ENCODE data around the gene RICTOR. TPM values are rescaled to one million over a fixed set of nuclear protein-coding genes. Genes with fewer than 3 reads are reported as not detected.

The RICTOR gene
- total RNA-seq, 2 donors from 2014 or later: 27.6 to 31.8 TPM

DNA sequence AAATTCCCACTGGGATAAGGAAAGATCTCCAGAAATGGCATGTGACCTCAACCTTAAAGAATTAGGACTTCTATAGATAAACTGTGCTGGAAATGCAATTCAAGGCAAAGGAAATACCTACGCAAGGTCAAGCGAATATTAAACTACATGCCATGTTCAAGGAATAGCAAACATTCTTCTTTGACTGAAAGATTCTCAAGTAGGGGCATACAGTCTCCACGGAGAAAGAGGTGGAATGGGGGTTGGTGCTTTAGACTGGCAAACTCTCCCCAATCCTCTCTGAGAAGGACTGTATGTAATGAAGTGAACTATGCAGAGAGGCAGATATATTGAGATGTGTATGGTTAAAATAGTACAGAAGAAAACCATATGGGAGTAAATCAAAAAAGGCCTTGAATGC lies 6.1 kb downstream of the RICTOR start:
- Mint-ChIP-seq H3K27me3 (ENCODE audit: insufficient read depth) (no peaks in the 10 kb centered on the region), H3K9me3 (peaks cover 25% of the 10 kb centered on the region), H3K4me3 (no peak overlapping the region), H3K4me1 (peaks cover 12% of the 10 kb centered on the region), H3K27ac (no peak overlapping the region), H3K36me3 (ENCODE audit: low read depth) (peaks cover 46% of the 10 kb centered on the region)
- Histone ChIP-seq H3K27me3 (ENCODE audit: control insufficient read depth, insufficient read depth, low read length, poor library complexity, severe bottlenecking) (no peaks in the 10 kb centered on the region), H3K36me3 (ENCODE audit: control insufficient read depth, insufficient read depth, low read length) (peaks cover 15% of the 10 kb centered on the region), H3K4me3 (ENCODE audit: low read length) (no peak overlapping the region), H3K9me3 (ENCODE audit: control insufficient read depth, low read length) (peaks cover 28% of the 10 kb centered on the region), H3K27ac (ENCODE audit: low read depth, low read length) (no peak overlapping the region), H3K9ac (ENCODE audit: extremely low read depth, low read length, poor library complexity, severe bottlenecking) (no peak overlapping the region), H3K4me1 (ENCODE audit: control insufficient read depth, insufficient read depth, low read length) (peaks cover 4% of the 10 kb centered on the region)
- WGBS, 2 experiments (ENCODE audit: insufficient coverage in 1 of 2, insufficient read length in 1 of 2): 94 to 96% methylated on average over 2 to 3 of the region's 3 CpGs
- TF ChIP-seq CTCF (conservative IDR thresholded peaks at IDR 0.05): no peak
- no peak for DNase-seq

DNA sequence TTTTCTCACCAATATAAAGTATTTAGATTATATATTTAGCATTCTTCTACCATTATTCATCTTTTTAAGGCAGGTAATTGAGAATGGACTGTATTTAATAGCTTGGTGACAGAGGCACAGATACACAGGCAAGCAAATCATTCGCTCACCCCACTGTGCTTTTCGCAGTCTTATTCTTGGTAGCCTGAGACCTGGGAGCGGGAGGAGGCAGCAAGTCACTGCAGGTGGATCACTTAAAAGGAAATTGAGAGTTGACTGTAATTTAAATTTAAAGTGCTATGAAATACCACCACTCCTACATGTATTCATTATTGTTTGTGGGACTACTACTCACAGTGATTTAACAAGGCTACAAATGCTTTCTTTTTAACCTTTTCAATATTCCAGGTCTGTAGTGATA lies 9.7 kb downstream of the RICTOR start:
- no peak overlapping the region for H3K4me3 ChIP-seq (ENCODE audit: low read length)
- no peaks in the 10 kb centered on the region for H3K4me1 ChIP-seq (ENCODE audit: control insufficient read depth, insufficient read depth, low read length)
- DNase-seq: no peak
- no peaks in the 10 kb centered on the region for H3K27me3 ChIP-seq (ENCODE audit: control insufficient read depth, insufficient read depth, low read length, poor library complexity, severe bottlenecking)
- WGBS, 2 experiments (ENCODE audit: insufficient coverage in 1 of 2, insufficient read length in 1 of 2): 83 to 91% methylated on average over 1 to 3 of the region's 3 CpGs
- no peak for TF ChIP-seq CTCF (conservative IDR thresholded peaks at IDR 0.05)
- H3K27ac ChIP-seq (ENCODE audit: low read depth, low read length): no peak overlapping the region
- no peak overlapping the region for H3K27ac Mint-ChIP-seq
- peaks cover 15% of the 10 kb centered on the region for H3K36me3 ChIP-seq (ENCODE audit: control insufficient read depth, insufficient read depth, low read length)
- H3K27me3 Mint-ChIP-seq (ENCODE audit: insufficient read depth): no peaks in the 10 kb centered on the region
- peaks cover 42% of the 10 kb centered on the region for H3K36me3 Mint-ChIP-seq (ENCODE audit: low read depth)
- peaks cover 28% of the 10 kb centered on the region for H3K9me3 ChIP-seq (ENCODE audit: control insufficient read depth, low read length)
- no peak overlapping the region for H3K9ac ChIP-seq (ENCODE audit: extremely low read depth, low read length, poor library complexity, severe bottlenecking)
- peaks cover 5% of the 10 kb centered on the region for H3K4me1 Mint-ChIP-seq
- H3K9me3 Mint-ChIP-seq: peaks cover 25% of the 10 kb centered on the region
- no peak overlapping the region for H3K4me3 Mint-ChIP-seq

GRCh38 chr5:39063037-39063436 lies 11.2 kb downstream of the RICTOR start:
- H3K9me3 Mint-ChIP-seq: peaks cover 25% of the 10 kb centered on the region
- H3K36me3 ChIP-seq (ENCODE audit: control insufficient read depth, insufficient read depth, low read length): peaks cover 15% of the 10 kb centered on the region
- peaks cover 26% of the 10 kb centered on the region for H3K9me3 ChIP-seq (ENCODE audit: control insufficient read depth, low read length)
- WGBS, 2 experiments (ENCODE audit: insufficient coverage in 1 of 2, insufficient read length in 1 of 2): 80 to 89% methylated on average over 2 of the region's 2 CpGs
- no peak overlapping the region for H3K4me3 Mint-ChIP-seq
- H3K9ac ChIP-seq (ENCODE audit: extremely low read depth, low read length, poor library complexity, severe bottlenecking): no peak overlapping the region
- no peak overlapping the region for H3K27ac Mint-ChIP-seq
- no peaks in the 10 kb centered on the region for H3K27me3 ChIP-seq (ENCODE audit: control insufficient read depth, insufficient read depth, low read length, poor library complexity, severe bottlenecking)
- no peak overlapping the region for H3K27ac ChIP-seq (ENCODE audit: low read depth, low read length)
- TF ChIP-seq CTCF (conservative IDR thresholded peaks at IDR 0.05): peak; percentile 16
- H3K4me1 ChIP-seq (ENCODE audit: control insufficient read depth, insufficient read depth, low read length): no peaks in the 10 kb centered on the region
- no peaks in the 10 kb centered on the region for H3K27me3 Mint-ChIP-seq (ENCODE audit: insufficient read depth)
- H3K4me3 ChIP-seq (ENCODE audit: low read length): no peak overlapping the region
- no peak for DNase-seq
- peaks cover 2% of the 10 kb centered on the region for H3K4me1 Mint-ChIP-seq
- peaks cover 32% of the 10 kb centered on the region for H3K36me3 Mint-ChIP-seq (ENCODE audit: low read depth)

All from endodermal cell (in vitro differentiated cells).